Endothelial cell of umbilical vein (primary cell): Measurements from ENCODE around the gene PIGT. TPM values are rescaled to one million over a fixed set of nuclear protein-coding genes. Genes with fewer than 3 reads are reported as not detected.

ENCODE experiments used
- BruUV-seq: library from RNA; stranded (reverse); fragments of 400-500 nt; replicated peaks from 2 replicates; lab custom pipeline; 2021; lab: Mats Ljungman, UMichigan
- CTCF ChIA-PET: fragments of 300-600, 350-600 bp; sonication (Branson Sonifier 250); formaldehyde crosslinking; loops from one replicate; lab custom pipeline; 2021; ENCODE audit warnings: antibody characterized with exemption, inconsistent platforms; lab: Charles Lee
- POLR2A ChIA-PET: fragments of 300-600, 350-600 bp; sonication (Branson Sonifier 250); formaldehyde crosslinking; loops from one replicate; lab custom pipeline; 2021; ENCODE audit warnings: antibody characterized with exemption, inconsistent platforms; lab: Charles Lee
- DNase-seq: peaks from one replicate; pipeline ENCODE4 v3.0.0-alpha.2; 2011; ENCODE audit warnings: low read depth, low spot score
- FAIRE-seq: peaks from 2 replicates; lab custom pipeline; 2011; peaks lifted over from hg19 to GRCh38; lab: Jason Lieb, UNC
- H2AFZ ChIP-seq: 2 replicates; pipeline ENCODE4 v1.6.0; 2012; ENCODE audit warnings: low read depth, low read length, control low read depth, inconsistent platforms
- H3K27ac ChIP-seq: 2 replicates; pipeline ENCODE4 v1.5.1; 2011; ENCODE audit warnings: low read depth, mild to moderate bottlenecking, control low read depth, low read length, moderate library complexity; ENCODE audit not compliant: insufficient read depth
- H3K27me3 ChIP-seq, 2 experiments: 2 replicates each; pipeline versions ENCODE4 v1.6.0 to v1.6.1; 2011; ENCODE audit warnings: low read length in 2 of 2, mixed read lengths in 1 of 2; ENCODE audit not compliant: control insufficient read depth in 2 of 2, insufficient read depth in 2 of 2
- H3K36me3 ChIP-seq, 2 experiments: 2 replicates in 1 of 2; 3 replicates in 1 of 2; pipeline ENCODE4 v1.5.1; 2011; ENCODE audit warnings: low read length in 2 of 2, mild to moderate bottlenecking in 1 of 2, moderate library complexity in 1 of 2; ENCODE audit not compliant: control insufficient read depth in 2 of 2, insufficient read depth in 2 of 2; ENCODE audit errors: extremely low read depth in 1 of 2
- H3K4me1 ChIP-seq: 3 replicates; pipeline ENCODE4 v1.5.1; 2011; ENCODE audit warnings: mild to moderate bottlenecking, low read length; ENCODE audit not compliant: control insufficient read depth, insufficient read depth; ENCODE audit errors: extremely low read depth
- H3K4me2 ChIP-seq: 2 replicates; pipeline ENCODE4 v1.6.1; 2011; ENCODE audit warnings: low read length, control low read depth, mixed read lengths; ENCODE audit not compliant: insufficient read depth
- H3K4me3 ChIP-seq, 3 experiments: fragments of 200-600 bp in 1 of 3; sonication (generic), shearing (Covaris generic) in 1 of 3; replicated peaks in 1 of 3; 2 replicates each; pipeline ENCODE4 v1.5.1; 2011 to 2016; ENCODE audit warnings: control low read depth in 3 of 3, low read length in 3 of 3, mild to moderate bottlenecking in 2 of 3, inconsistent platforms in 1 of 3, low read depth in 1 of 3, moderate library complexity in 1 of 3; ENCODE audit not compliant: insufficient read depth in 1 of 3
- H3K79me2 ChIP-seq: 2 replicates; pipeline ENCODE4 v1.6.0; 2012; ENCODE audit warnings: low read length, inconsistent platforms; ENCODE audit not compliant: control insufficient read depth, insufficient read depth
- H3K9ac ChIP-seq: replicated peaks from 2 replicates; pipeline ENCODE3; 2011; ENCODE audit warnings: low read length, control low read depth; ENCODE audit not compliant: insufficient read depth; ENCODE audit errors: extremely low read depth
- H3K9me1 ChIP-seq: replicated peaks from 3 replicates; pipeline ENCODE4 v1.6.0; 2011; ENCODE audit warnings: mild to moderate bottlenecking, low read length; ENCODE audit not compliant: control insufficient read depth, insufficient read depth; ENCODE audit errors: extremely low read depth
- H3K9me3 ChIP-seq: replicated peaks from 2 replicates; pipeline ENCODE4 v1.5.1; 2012; ENCODE audit warnings: low read length, inconsistent platforms; ENCODE audit not compliant: control insufficient read depth, insufficient read depth
- H4K20me1 ChIP-seq: replicated peaks from 2 replicates; pipeline ENCODE3; 2011; ENCODE audit warnings: mild to moderate bottlenecking, low read length; ENCODE audit not compliant: control insufficient read depth, insufficient read depth; ENCODE audit errors: extremely low read depth
- FOS ChIP-seq: IDR thresholded peaks from 2 replicates; pipeline ENCODE4 v1.6.1; 2011; ENCODE audit warnings: mild to moderate bottlenecking, low read length, moderate library complexity, borderline replicate concordance; ENCODE audit not compliant: insufficient read depth
- GATA2 ChIP-seq: IDR thresholded peaks from 2 replicates; pipeline ENCODE4 v1.7.0; 2011; ENCODE audit warnings: low read depth, mild to moderate bottlenecking, moderate library complexity, mixed read lengths, low read length; ENCODE audit not compliant: insufficient read length, insufficient read depth
- JUN ChIP-seq: IDR thresholded peaks from 2 replicates; pipeline ENCODE4 v1.6.1; 2011; ENCODE audit warnings: borderline replicate concordance, low read depth; ENCODE audit not compliant: insufficient read length, insufficient read depth
- MYC ChIP-seq: IDR thresholded peaks from one replicate; pipeline ENCODE4 v1.6.1; 2011; ENCODE audit warnings: mild to moderate bottlenecking, low read depth, low read length
- POLR2A ChIP-seq: IDR thresholded peaks from 2 replicates; pipeline ENCODE4 v1.6.1; 2012; ENCODE audit warnings: low read depth, mild to moderate bottlenecking, control low read depth, low read length
- POLR2AphosphoS5 ChIP-seq: IDR thresholded peaks from 2 replicates; pipeline ENCODE4 v1.6.1; 2012; ENCODE audit warnings: low read depth, mild to moderate bottlenecking, control low read depth, low read length, moderate library complexity; ENCODE audit not compliant: insufficient read depth
- dilution Hi-C: fragments of 300-500 bp; cut with MboI; formaldehyde crosslinking; loops from one replicate; pipeline ENCODE4 v1.15.0; 2019; ENCODE audit warnings: low sequenced_read_pairs; ENCODE audit not compliant: extremely low pct_ligation_motif_present
- intact Hi-C: fragments of 100-400 bp; cut with micrococcal nuclease; formaldehyde crosslinking; loops from one replicate; pipeline ENCODE4 v1.10.0; 2022
- polyA plus RNA-seq, 4 experiments: library from polyadenylated mRNA; depleted of rRNA in 3 of 4; stranded (reverse) in 3 of 4; unstranded in 1 of 4; fragments of >200 nt; gene quantifications; 2 replicates each; pipeline versions ENCODE4 v1.2.1 to v1.2.3, GENCODE V29; 2011 to 2012; ENCODE audit warnings: missing spikeins in 1 of 4
- total RNA-seq: library from RNA; stranded (reverse); gene quantifications from 2 replicates; pipeline ENCODE4 v1.2.3, GENCODE V29; 2021
- TF ChIP-seq, protein P1 (sequence below), 2 donors: IDR thresholded peaks; 1 replicate in 1 of 2; 2 replicates in 1 of 2; pipeline ENCODE4 v1.5.1; 2011; ENCODE audit warnings: low read length in 2 of 2, mild to moderate bottlenecking in 2 of 2, moderate library complexity in 2 of 2, control low read depth in 1 of 2, inconsistent platforms in 1 of 2, low read depth in 1 of 2; ENCODE audit not compliant: insufficient read depth in 1 of 2; ENCODE audit errors: extremely low read depth in 1 of 2
- TF ChIP-seq, protein P2 (sequence below): IDR thresholded peaks from 2 replicates; pipeline ENCODE4 v1.6.1; 2011; ENCODE audit not compliant: insufficient read depth, insufficient read length

Gene PIGT
- total and polyA plus RNA-seq, 2 donors (not counting 3 experiments of a cell fraction or from before 2014, with no cell fraction given) = 96.8 to 143 TPM

- ChIA-PET POLR2A (no interaction called here), CTCF (interaction anchor here (0.6 to 12.5 kb wide), 5 partner anchors 10 to 129 kb away, joined by 3 to 416 read pairs (median 7); partner anchors contain the start of gene SYS1)
- Histone ChIP-seq H3K9ac (no peak overlapping the region), H4K20me1 (no peaks in the 10 kb centered on the region), H2AFZ (no peak overlapping the region), H3K9me1 (no peaks in the 10 kb centered on the region), H3K27me3 (peaks cover 5 to 6% of the 10 kb centered on the region in 2 experiments), H3K27ac (no peak overlapping the region), H3K4me3 (no peak overlapping the region), H3K4me1 (peaks cover 3% of the 10 kb centered on the region), H3K36me3 (no peaks in the 10 kb centered on the region), H3K79me2 (no peaks in the 10 kb centered on the region), H3K9me3 (no peaks in the 10 kb centered on the region), H3K4me2 (no peak overlapping the region)
- FAIRE-seq (no peak), DNase-seq (no peak)
- BruUV-seq = no TSS peak
- dilution Hi-C loops (no loop called here), intact Hi-C loops (no loop called here)
- TF ChIP-seq JUN = no peak
- no peak for TF ChIP-seq GATA2
- TF ChIP-seq, protein P1, sequence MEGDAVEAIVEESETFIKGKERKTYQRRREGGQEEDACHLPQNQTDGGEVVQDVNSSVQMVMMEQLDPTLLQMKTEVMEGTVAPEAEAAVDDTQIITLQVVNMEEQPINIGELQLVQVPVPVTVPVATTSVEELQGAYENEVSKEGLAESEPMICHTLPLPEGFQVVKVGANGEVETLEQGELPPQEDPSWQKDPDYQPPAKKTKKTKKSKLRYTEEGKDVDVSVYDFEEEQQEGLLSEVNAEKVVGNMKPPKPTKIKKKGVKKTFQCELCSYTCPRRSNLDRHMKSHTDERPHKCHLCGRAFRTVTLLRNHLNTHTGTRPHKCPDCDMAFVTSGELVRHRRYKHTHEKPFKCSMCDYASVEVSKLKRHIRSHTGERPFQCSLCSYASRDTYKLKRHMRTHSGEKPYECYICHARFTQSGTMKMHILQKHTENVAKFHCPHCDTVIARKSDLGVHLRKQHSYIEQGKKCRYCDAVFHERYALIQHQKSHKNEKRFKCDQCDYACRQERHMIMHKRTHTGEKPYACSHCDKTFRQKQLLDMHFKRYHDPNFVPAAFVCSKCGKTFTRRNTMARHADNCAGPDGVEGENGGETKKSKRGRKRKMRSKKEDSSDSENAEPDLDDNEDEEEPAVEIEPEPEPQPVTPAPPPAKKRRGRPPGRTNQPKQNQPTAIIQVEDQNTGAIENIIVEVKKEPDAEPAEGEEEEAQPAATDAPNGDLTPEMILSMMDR (IDR thresholded peaks at IDR 0.05; ENCODE audit: extremely low read depth in 1 of 2, insufficient read depth in 1 of 2, low read depth in 1 of 2, low read length in 2 of 2) = no peak
- TF ChIP-seq POLR2A = no peak
- TF ChIP-seq, protein P2, sequence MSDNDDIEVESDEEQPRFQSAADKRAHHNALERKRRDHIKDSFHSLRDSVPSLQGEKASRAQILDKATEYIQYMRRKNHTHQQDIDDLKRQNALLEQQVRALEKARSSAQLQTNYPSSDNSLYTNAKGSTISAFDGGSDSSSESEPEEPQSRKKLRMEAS = no peak
- TF ChIP-seq FOS = no peak
- TF ChIP-seq MYC = no peak
- no peak for TF ChIP-seq POLR2AphosphoS5
These were observed 24.5 kb downstream of the PIGT start for GRCh38 chr20:45440424-45440823.
